Astrocyte (in vitro differentiated cells and primary cell): ENCODE data around the gene RIPOR3.
"Not testable (repeated sequence)": the region's sequence is repeated elsewhere in the genome, so short reads cannot be mapped to it uniquely, and the experiment has no call there.

Source experiments
- CTCF ChIP-seq: IDR thresholded peaks from 2 replicates; pipeline ENCODE4 v1.5.1; 2011; ENCODE audit warnings: low read depth, mild to moderate bottlenecking, inconsistent platforms, low read length, moderate library complexity; ENCODE audit not compliant: insufficient read depth
- EZH2 ChIP-seq: IDR thresholded peaks from 2 replicates; pipeline ENCODE4 v1.6.1; 2012; ENCODE audit warnings: mild to moderate bottlenecking, low read length, inconsistent platforms; ENCODE audit not compliant: insufficient read depth

GRCh38 chr20:50639971-50640711, 51.2 kb downstream of the RIPOR3 start:
- not testable (repeated sequence) for TF ChIP-seq CTCF, EZH2
